ENCODE results near the gene C9orf57. TPM values are rescaled to one million over a fixed set of nuclear protein-coding genes. Genes with fewer than 3 reads are reported as not detected.
"Not testable (repeated sequence)": the region's sequence is repeated elsewhere in the genome, so short reads cannot be mapped to it uniquely, and the experiment has no call there.

The C9orf57 gene
- total and polyA plus RNA-seq, 4 donors, result not detected

GRCh38 chr9:72030767-72031166 lies 29.6 kb downstream of the C9orf57 start:
- Histone ChIP-seq H3K4me1 (ENCODE audit: control insufficient read depth, insufficient read depth, low read length) (no peaks in the 10 kb centered on the region), H3K4me3 (ENCODE audit: low read depth, low read length) (no peak overlapping the region), H3K9me3 (ENCODE audit: control insufficient read depth, insufficient read depth, low read length) (no peaks in the 10 kb centered on the region), H3K36me3 (ENCODE audit: control insufficient read depth, insufficient read depth, low read length) (no peaks in the 10 kb centered on the region), H3K27me3 (ENCODE audit: control insufficient read depth, insufficient read depth, low read length) (no peaks in the 10 kb centered on the region), H3K27ac (ENCODE audit: low read depth, low read length) (no peak overlapping the region)
- no peak for DNase-seq (ENCODE audit: low read depth in 4 of 6, low spot score in 6 of 6)
- no CpG with 5 or more reads among the region's 2 CpGs for WGBS (ENCODE audit: insufficient coverage)

- Histone ChIP-seq H3K4me1 (ENCODE audit: control insufficient read depth, insufficient read depth, low read length) (peaks cover 1% of the 10 kb centered on the region), H3K4me3 (ENCODE audit: low read depth, low read length) (no peak overlapping the region), H3K36me3 (ENCODE audit: control insufficient read depth, insufficient read depth, low read length) (no peaks in the 10 kb centered on the region), H3K27me3 (ENCODE audit: control insufficient read depth, insufficient read depth, low read length) (no peaks in the 10 kb centered on the region), H3K27ac (ENCODE audit: low read depth, low read length) (no peak overlapping the region), H3K9me3 (ENCODE audit: control insufficient read depth, insufficient read depth, low read length) (no peaks in the 10 kb centered on the region)
- DNase-seq (ENCODE audit: low read depth in 4 of 6, low spot score in 6 of 6), result no peak
- WGBS (ENCODE audit: insufficient coverage), result no CpG with 5 or more reads among the region's 1 CpG
Measured at GRCh38 chr9:72029986-72030385, 30.4 kb downstream of the C9orf57 start.

- Histone ChIP-seq H3K36me3 (ENCODE audit: control insufficient read depth, insufficient read depth, low read length) (no peaks in the 10 kb centered on the region), H3K4me1 (ENCODE audit: control insufficient read depth, insufficient read depth, low read length) (peaks cover 4% of the 10 kb centered on the region), H3K4me3 (ENCODE audit: low read depth, low read length) (no peak overlapping the region), H3K27ac (ENCODE audit: low read depth, low read length) (no peak overlapping the region), H3K27me3 (ENCODE audit: control insufficient read depth, insufficient read depth, low read length) (no peaks in the 10 kb centered on the region), H3K9me3 (ENCODE audit: control insufficient read depth, insufficient read depth, low read length) (no peaks in the 10 kb centered on the region)
- DNase-seq (ENCODE audit: low read depth in 4 of 6, low spot score in 6 of 6), result no peak
- WGBS (ENCODE audit: insufficient coverage), result no CpG with 5 or more reads among the region's 3 CpGs
Measured at GRCh38 chr9:72025906-72026305, 34.5 kb downstream of the C9orf57 start.

- no peak overlapping the region for H3K4me3 ChIP-seq (ENCODE audit: low read depth, low read length)
- H3K27me3 ChIP-seq (ENCODE audit: control insufficient read depth, insufficient read depth, low read length), result no peaks in the 10 kb centered on the region
- no CpG with 5 or more reads among the region's 4 CpGs for WGBS (ENCODE audit: insufficient coverage)
- H3K36me3 ChIP-seq (ENCODE audit: control insufficient read depth, insufficient read depth, low read length), result no peaks in the 10 kb centered on the region
- H3K4me1 ChIP-seq (ENCODE audit: control insufficient read depth, insufficient read depth, low read length), result peaks cover 4% of the 10 kb centered on the region
- no peak for DNase-seq (ENCODE audit: low read depth in 4 of 6, low spot score in 6 of 6)
- H3K9me3 ChIP-seq (ENCODE audit: control insufficient read depth, insufficient read depth, low read length), result no peaks in the 10 kb centered on the region
- no peak overlapping the region for H3K27ac ChIP-seq (ENCODE audit: low read depth, low read length)
Measured at GRCh38 chr9:72023596-72023995, 36.8 kb downstream of the C9orf57 start.

- H3K36me3 ChIP-seq (ENCODE audit: control insufficient read depth, insufficient read depth, low read length), result no peaks in the 10 kb centered on the region
- no peaks in the 10 kb centered on the region for H3K27me3 ChIP-seq (ENCODE audit: control insufficient read depth, insufficient read depth, low read length)
- no peaks in the 10 kb centered on the region for H3K9me3 ChIP-seq (ENCODE audit: control insufficient read depth, insufficient read depth, low read length)
- no peak overlapping the region for H3K4me3 ChIP-seq (ENCODE audit: low read depth, low read length)
- peaks cover 4% of the 10 kb centered on the region for H3K4me1 ChIP-seq (ENCODE audit: control insufficient read depth, insufficient read depth, low read length)
- no peak for DNase-seq (ENCODE audit: low read depth in 4 of 6, low spot score in 6 of 6)
- 100% methylated on average over 1 of the region's 3 CpGs for WGBS (ENCODE audit: insufficient coverage)
- H3K27ac ChIP-seq (ENCODE audit: low read depth, low read length), result no peak overlapping the region
Measured at GRCh38 chr9:72022841-72023240, 37.6 kb downstream of the C9orf57 start.

- H3K9me3 ChIP-seq (ENCODE audit: control insufficient read depth, insufficient read depth, low read length), result no peaks in the 10 kb centered on the region
Measured at GRCh38 chr9:72013292-72013760, 47.1 kb downstream of the C9orf57 start.

GRCh38 chr9:72012646-72013045 lies 47.8 kb downstream of the C9orf57 start:
- no peaks in the 10 kb centered on the region for H3K36me3 ChIP-seq (ENCODE audit: control insufficient read depth, insufficient read depth, low read length)
- no peaks in the 10 kb centered on the region for H3K9me3 ChIP-seq (ENCODE audit: control insufficient read depth, insufficient read depth, low read length)
- 100% methylated on average over 2 of the region's 4 CpGs for WGBS (ENCODE audit: insufficient coverage)
- no peak overlapping the region for H3K27ac ChIP-seq (ENCODE audit: low read depth, low read length)
- no peaks in the 10 kb centered on the region for H3K27me3 ChIP-seq (ENCODE audit: control insufficient read depth, insufficient read depth, low read length)
- no peaks in the 10 kb centered on the region for H3K4me1 ChIP-seq (ENCODE audit: control insufficient read depth, insufficient read depth, low read length)
- no peak for DNase-seq (ENCODE audit: low read depth in 4 of 6, low spot score in 6 of 6)
- no peak overlapping the region for H3K4me3 ChIP-seq (ENCODE audit: low read depth, low read length)

More at GRCh38 chr9:72013292-72013760, 47.1 kb downstream of the C9orf57 start:
- no peak overlapping the region for H3K27ac ChIP-seq (ENCODE audit: low read depth, low read length)
- no peaks in the 10 kb centered on the region for H3K27me3 ChIP-seq (ENCODE audit: control insufficient read depth, insufficient read depth, low read length)
- DNase-seq (ENCODE audit: low read depth in 4 of 6, low spot score in 6 of 6), result no peak
- no CpG with 5 or more reads among the region's 1 CpG for WGBS (ENCODE audit: insufficient coverage)
- H3K4me3 ChIP-seq (ENCODE audit: low read depth, low read length), result no peak overlapping the region
- no peaks in the 10 kb centered on the region for H3K36me3 ChIP-seq (ENCODE audit: control insufficient read depth, insufficient read depth, low read length)
- no peaks in the 10 kb centered on the region for H3K4me1 ChIP-seq (ENCODE audit: control insufficient read depth, insufficient read depth, low read length)

GRCh38 chr9:72007726-72008125 lies 52.7 kb downstream of the C9orf57 start:
- 97% methylated on average over 10 of the region's 20 CpGs for WGBS (ENCODE audit: insufficient coverage)
- not testable (repeated sequence) for DNase-seq (ENCODE audit: low read depth in 4 of 6, low spot score in 6 of 6)

GRCh38 chr9:72006501-72006900 lies 53.9 kb downstream of the C9orf57 start:
- Histone ChIP-seq H3K4me1 (ENCODE audit: control insufficient read depth, insufficient read depth, low read length) (no peaks in the 10 kb centered on the region), H3K27me3 (ENCODE audit: control insufficient read depth, insufficient read depth, low read length) (no peaks in the 10 kb centered on the region), H3K9me3 (ENCODE audit: control insufficient read depth, insufficient read depth, low read length) (no peaks in the 10 kb centered on the region), H3K27ac (ENCODE audit: low read depth, low read length) (no peak overlapping the region), H3K36me3 (ENCODE audit: control insufficient read depth, insufficient read depth, low read length) (no peaks in the 10 kb centered on the region), H3K4me3 (ENCODE audit: low read depth, low read length) (no peak overlapping the region)
- peak in 1 of 6 donors; percentile 9 for DNase-seq (ENCODE audit: low read depth in 4 of 6, low spot score in 6 of 6)
- 79% methylated on average over 3 of the region's 5 CpGs for WGBS (ENCODE audit: insufficient coverage)

More at GRCh38 chr9:72007726-72008125, 52.7 kb downstream of the C9orf57 start:
- H3K27ac ChIP-seq (ENCODE audit: low read depth, low read length); H3K27me3 ChIP-seq (ENCODE audit: control insufficient read depth, insufficient read depth, low read length); H3K4me1 ChIP-seq (ENCODE audit: control insufficient read depth, insufficient read depth, low read length); H3K4me3 ChIP-seq (ENCODE audit: low read depth, low read length); H3K9me3 ChIP-seq (ENCODE audit: control insufficient read depth, insufficient read depth, low read length); H3K36me3 ChIP-seq (ENCODE audit: control insufficient read depth, insufficient read depth, low read length): not testable (repeated sequence)

GRCh38 chr9:72005451-72005850 lies 55.0 kb downstream of the C9orf57 start:
- peaks cover 4% of the 10 kb centered on the region for H3K9me3 ChIP-seq (ENCODE audit: control insufficient read depth, insufficient read depth, low read length)
- no peak overlapping the region for H3K4me3 ChIP-seq (ENCODE audit: low read depth, low read length)
- no peaks in the 10 kb centered on the region for H3K36me3 ChIP-seq (ENCODE audit: control insufficient read depth, insufficient read depth, low read length)
- H3K27me3 ChIP-seq (ENCODE audit: control insufficient read depth, insufficient read depth, low read length), result no peaks in the 10 kb centered on the region
- no peaks in the 10 kb centered on the region for H3K4me1 ChIP-seq (ENCODE audit: control insufficient read depth, insufficient read depth, low read length)
- H3K27ac ChIP-seq (ENCODE audit: low read depth, low read length), result no peak overlapping the region
- DNase-seq (ENCODE audit: low read depth in 4 of 6, low spot score in 6 of 6), result no peak
